Stimulated activated CD8-positive, alpha-beta memory T cell treated with anti-CD3 and anti-CD28 coated beads, Interleukin-7, amount 100 ng/mL, for 1 hour (primary cell): Measurements from ENCODE around the gene CAMK2G.
"Not testable (repeated sequence)": the region's sequence is repeated elsewhere in the genome, so short reads cannot be mapped to it uniquely, and the experiment has no call there.

Experiments
- DNase-seq, 2 donors: peaks; one replicate each; pipeline ENCODE4 v3.0.0-alpha.2; 2020; ENCODE audit warnings: low read depth in 2 of 2

The CAMK2G gene

GRCh38 chr10:73812657-73813056 is 61.7 kb downstream of the CAMK2G start:
- DNase-seq = no peak

GRCh38 chr10:73810735-73811465 is 63.5 kb downstream of the CAMK2G start:
- peak; percentile 18 to 22 for DNase-seq

- no peak for DNase-seq
These were observed 64.0 kb downstream of the CAMK2G start for GRCh38 chr10:73810358-73810734.

- no peak for DNase-seq
These were observed 65.1 kb downstream of the CAMK2G start for GRCh38 chr10:73809061-73809818.

GRCh38 chr10:73808021-73808815 is 66.1 kb downstream of the CAMK2G start:
- no peak for DNase-seq

- DNase-seq = no peak
These were observed 66.9 kb downstream of the CAMK2G start for GRCh38 chr10:73807471-73807870.

GRCh38 chr10:73806176-73806950 is 68.0 kb downstream of the CAMK2G start:
- DNase-seq = no peak

- no peak for DNase-seq
These were observed 70.6 kb downstream of the CAMK2G start for GRCh38 chr10:73803680-73804286.

- DNase-seq = no peak
These were observed 71.9 kb downstream of the CAMK2G start for GRCh38 chr10:73802276-73802991.

- DNase-seq = no peak
These were observed 73.1 kb downstream of the CAMK2G start for GRCh38 chr10:73801253-73801590.

- DNase-seq = no peak
These were observed 73.6 kb downstream of the CAMK2G start for GRCh38 chr10:73800560-73801252.

GRCh38 chr10:73799899-73800559 is 74.3 kb downstream of the CAMK2G start:
- DNase-seq = no peak

- no peak for DNase-seq
These were observed 75.3 kb downstream of the CAMK2G start for GRCh38 chr10:73798927-73799560.

GRCh38 chr10:73798087-73798486 is 76.3 kb downstream of the CAMK2G start:
- no peak for DNase-seq

- DNase-seq = no peak
These were observed 76.9 kb downstream of the CAMK2G start for GRCh38 chr10:73797324-73798025.

GRCh38 chr10:73796766-73797165 is 77.6 kb downstream of the CAMK2G start:
- no peak for DNase-seq

- not testable (repeated sequence) for DNase-seq
These were observed 78.3 kb downstream of the CAMK2G start for GRCh38 chr10:73796035-73796434.

GRCh38 chr10:73795491-73795890 is 78.9 kb downstream of the CAMK2G start:
- not testable (repeated sequence) for DNase-seq
